ENCODE results near the gene TBX20. TPM values are rescaled to one million over a fixed set of nuclear protein-coding genes. Genes with fewer than 3 reads are reported as not detected.

The TBX20 gene
- total and polyA plus RNA-seq, 2 of the 8 experiments (the other 6 are each of a cell fraction or from before 2014, with no cell fraction given): 0.08 to 0.26 TPM

DNA sequence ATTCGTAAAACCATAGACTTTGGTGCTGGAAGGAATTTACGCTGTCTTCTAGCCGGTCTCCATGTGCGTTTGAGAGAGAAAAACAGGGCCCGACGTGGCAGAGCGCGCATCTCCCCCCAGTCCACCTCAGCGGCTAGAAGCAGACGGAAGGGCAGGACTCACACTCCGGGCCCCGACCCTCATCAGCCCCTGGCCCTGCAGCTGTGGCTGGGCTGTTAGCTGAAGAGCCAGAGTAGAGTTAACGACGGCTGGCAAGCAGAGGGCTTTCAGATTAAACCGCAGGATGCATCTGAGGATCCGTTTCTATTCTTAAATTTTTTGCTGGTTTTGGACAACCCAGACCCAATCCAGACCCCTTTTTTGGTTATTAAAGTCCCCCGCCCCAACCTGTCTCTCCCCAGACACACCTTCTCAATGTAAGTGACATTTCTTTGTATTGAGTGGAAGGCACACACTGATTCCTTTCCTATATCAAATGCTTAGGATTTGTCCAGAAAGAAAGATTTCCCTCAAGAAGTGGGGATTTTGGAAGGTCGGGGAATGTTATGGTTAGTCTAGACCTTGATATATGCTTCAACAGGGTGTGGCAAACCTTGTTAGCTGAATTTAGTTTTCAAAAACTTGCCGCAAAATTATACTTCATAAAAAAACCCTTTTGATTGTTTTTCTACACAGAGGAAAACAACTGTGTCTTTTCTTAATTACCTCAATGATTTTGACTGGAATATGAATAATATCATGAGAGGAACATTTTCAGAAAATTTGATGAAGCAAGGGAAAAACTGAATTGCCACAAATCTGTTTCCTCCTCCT lies 1.7 kb upstream of the TBX20 start (continued):
- TF ChIP-seq CHD7 (IDR thresholded peaks at IDR 0.05; ENCODE audit: insufficient replicate concordance, low read length) (no peak), SUZ12 (IDR thresholded peaks at IDR 0.05; ENCODE audit: low read length) (peak; percentile 76; the same call in 1 of the 2 replicates)

All from H1 (cell line).